H1 (cell line): ENCODE data around the gene CRADD. TPM values are rescaled to one million over a fixed set of nuclear protein-coding genes. Genes with fewer than 3 reads are reported as not detected.

Source experiments
- CTCF ChIA-PET: fragments of 300-600 bp; sonication (Branson Sonifier 250); formaldehyde crosslinking; loops from one replicate; lab custom pipeline; 2021; ENCODE audit not compliant: partially characterized antibody; lab: Charles Lee
- POLR2A ChIA-PET: fragments of 300-600 bp; sonication (Branson Sonifier 250); formaldehyde crosslinking; loops from one replicate; lab custom pipeline; 2021; ENCODE audit warnings: inconsistent platforms; ENCODE audit not compliant: partially characterized antibody; lab: Charles Lee
- DNase-seq, 2 experiments: peaks; one replicate each; pipeline versions ENCODE4 v3.0.0 to v3.0.0-alpha.2; 2010 to 2022; ENCODE audit warnings: low spot score in 2 of 2, low read depth in 1 of 2, mixed read lengths in 1 of 2
- FAIRE-seq: peaks from 2 replicates; lab custom pipeline; 2011; peaks lifted over from hg19 to GRCh38; lab: Jason Lieb, UNC
- H2AFZ ChIP-seq: 2 replicates; pipeline ENCODE4 v1.8.1; 2012; ENCODE audit warnings: low read length, inconsistent platforms
- H2AK5ac ChIP-seq: 2 replicates; pipeline ENCODE4 v1.6.1; 2013; ENCODE audit warnings: low read depth, low read length
- H2BK120ac ChIP-seq: replicated peaks from 2 replicates; pipeline ENCODE3; 2013; ENCODE audit warnings: low read depth, low read length, inconsistent platforms
- H2BK12ac ChIP-seq: 2 replicates; pipeline ENCODE4 v1.6.1; 2013; ENCODE audit warnings: low read depth, low read length
- H2BK15ac ChIP-seq: 2 replicates; pipeline ENCODE4 v1.6.1; 2013; ENCODE audit warnings: low read length
- H2BK20ac ChIP-seq: 2 replicates; pipeline ENCODE4 v1.6.1; 2013; ENCODE audit warnings: low read length
- H2BK5ac ChIP-seq: 2 replicates; pipeline ENCODE4 v1.6.1; 2013; ENCODE audit warnings: low read depth, low read length
- H3K14ac ChIP-seq: 2 replicates; pipeline ENCODE4 v1.6.1; 2013; ENCODE audit warnings: inconsistent platforms; ENCODE audit not compliant: insufficient read length
- H3K18ac ChIP-seq: 2 replicates; pipeline ENCODE4 v1.6.1; 2013; ENCODE audit warnings: low read length; ENCODE audit errors: extremely low read depth
- H3K23ac ChIP-seq: 2 replicates; pipeline ENCODE4 v1.6.1; 2013; ENCODE audit warnings: inconsistent platforms; ENCODE audit not compliant: insufficient read length
- H3K23me2 ChIP-seq: 2 replicates; pipeline ENCODE4 v1.6.1; 2013; ENCODE audit warnings: low read depth, low read length
- H3K27ac ChIP-seq: 2 replicates; pipeline ENCODE4 v1.6.1; 2011; ENCODE audit warnings: low read depth, low read length, inconsistent platforms
- H3K27me3 ChIP-seq, 4 experiments: replicated peaks in 1 of 4; 1 replicate in 1 of 4; 2 replicates in 3 of 4; pipeline versions ENCODE4 v1.6.1 to v1.8.1; 2011 to 2013; ENCODE audit warnings: low read length in 3 of 4, mild to moderate bottlenecking in 3 of 4, inconsistent platforms in 2 of 4, mixed read lengths in 2 of 4, moderate library complexity in 1 of 4; ENCODE audit not compliant: control insufficient read depth in 3 of 4, insufficient read depth in 3 of 4; ENCODE audit errors: extremely low read depth in 1 of 4
- H3K36me3 ChIP-seq, 4 experiments: 2 replicates each; pipeline versions ENCODE4 v1.6.1 to v1.8.1; 2011 to 2013; ENCODE audit warnings: mild to moderate bottlenecking in 4 of 4, low read length in 3 of 4, moderate library complexity in 2 of 4, control low read depth in 1 of 4, inconsistent platforms in 1 of 4; ENCODE audit not compliant: insufficient read depth in 4 of 4, control insufficient read depth in 2 of 4
- H3K4ac ChIP-seq: replicated peaks from 2 replicates; pipeline ENCODE3; 2013; ENCODE audit warnings: low read length, low read depth, mixed read lengths, inconsistent platforms; ENCODE audit not compliant: insufficient read length
- H3K4me1 ChIP-seq, 4 experiments: replicated peaks in 1 of 4; 1 replicate in 1 of 4; 2 replicates in 3 of 4; pipeline versions ENCODE4 v1.6.1 to v1.8.1; 2011 to 2013; ENCODE audit warnings: low read length in 3 of 4, inconsistent platforms in 2 of 4, mixed read lengths in 1 of 4; ENCODE audit not compliant: insufficient read depth in 4 of 4, control insufficient read depth in 3 of 4
- H3K4me2 ChIP-seq, 2 experiments: 2 replicates each; pipeline versions ENCODE4 v1.6.1 to v1.8.1; 2011 to 2013; ENCODE audit warnings: low read depth in 2 of 2, low read length in 2 of 2, control low read depth in 1 of 2, inconsistent platforms in 1 of 2, mild to moderate bottlenecking in 1 of 2; ENCODE audit not compliant: insufficient read depth in 1 of 2
- H3K4me3 ChIP-seq, 4 experiments: fragments of 200-600, 300-600 bp in 1 of 4; sonication (generic), shearing (Covaris generic), sonication (Bioruptor Twin) in 1 of 4; 2 replicates each; pipeline versions ENCODE4 v1.5.1 to v1.8.1; 2011 to 2016; ENCODE audit warnings: low read length in 4 of 4, low read depth in 3 of 4, control low read depth in 2 of 4, inconsistent platforms in 2 of 4, mild to moderate bottlenecking in 2 of 4, mixed read lengths in 1 of 4, moderate library complexity in 1 of 4; ENCODE audit not compliant: insufficient read depth in 2 of 4; ENCODE audit errors: extremely low read depth in 1 of 4
- H3K56ac ChIP-seq: replicated peaks from 2 replicates; pipeline ENCODE3; 2013; ENCODE audit warnings: low read depth, mild to moderate bottlenecking, mixed read lengths, low read length, inconsistent platforms; ENCODE audit not compliant: insufficient read length
- H3K79me1 ChIP-seq: 2 replicates; pipeline ENCODE4 v1.6.1; 2013; ENCODE audit warnings: low read depth, low read length, control low read depth
- H3K79me2 ChIP-seq, 2 experiments: 2 replicates each; pipeline versions ENCODE4 v1.6.1 to v1.8.1; 2012 to 2013; ENCODE audit warnings: low read length in 2 of 2, mild to moderate bottlenecking in 2 of 2, inconsistent platforms in 1 of 2; ENCODE audit not compliant: insufficient read depth in 2 of 2, control insufficient read depth in 1 of 2
- H3K9ac ChIP-seq, 4 experiments: replicated peaks in 1 of 4; 1 replicate in 1 of 4; 2 replicates in 3 of 4; pipeline versions ENCODE4 v1.6.1 to v1.8.1; 2011 to 2013; ENCODE audit warnings: low read depth in 3 of 4, low read length in 3 of 4, control low read depth in 2 of 4, mild to moderate bottlenecking in 2 of 4, moderate library complexity in 2 of 4, inconsistent platforms in 1 of 4; ENCODE audit errors: extremely low read depth in 1 of 4
- H3K9me3 ChIP-seq, 2 experiments: 2 replicates each; pipeline versions ENCODE4 v1.6.1 to v1.8.1; 2012 to 2013; ENCODE audit warnings: mild to moderate bottlenecking in 2 of 2, moderate library complexity in 2 of 2, control low read depth in 1 of 2, inconsistent platforms in 1 of 2, low read depth in 1 of 2, low read length in 1 of 2, mixed read lengths in 1 of 2; ENCODE audit not compliant: insufficient read depth in 2 of 2
- H4K20me1 ChIP-seq, 2 experiments: replicated peaks in 1 of 2; 2 replicates each; pipeline versions ENCODE3 to v1.8.1; 2011 to 2013; ENCODE audit warnings: inconsistent platforms in 2 of 2, low read length in 2 of 2, mild to moderate bottlenecking in 1 of 2; ENCODE audit not compliant: insufficient read depth in 2 of 2, control insufficient read depth in 1 of 2
- H4K5ac ChIP-seq: 2 replicates; pipeline ENCODE4 v1.6.1; 2013; ENCODE audit warnings: low read length, low read depth, mixed read lengths, inconsistent platforms; ENCODE audit not compliant: insufficient read length
- H4K8ac ChIP-seq: 2 replicates; pipeline ENCODE4 v1.8.0; 2013; ENCODE audit warnings: mild to moderate bottlenecking, moderate library complexity, low read length, inconsistent platforms; ENCODE audit not compliant: insufficient read depth; ENCODE audit errors: extremely low read depth
- H4K91ac ChIP-seq: replicated peaks from 2 replicates; pipeline ENCODE3; 2013; ENCODE audit warnings: low read length, mixed read lengths, inconsistent platforms; ENCODE audit not compliant: insufficient read length
- ASH2L ChIP-seq: fragments of 200-600, 300-600 bp; sonication (generic); IDR thresholded peaks from one replicate; pipeline ENCODE4 v1.7.1; 2017; ENCODE audit warnings: low read length
- FOSL1 ChIP-seq: IDR thresholded peaks from 2 replicates; pipeline ENCODE4 v1.6.1; 2011; ENCODE audit warnings: mild to moderate bottlenecking, low read depth, low read length, moderate library complexity; ENCODE audit not compliant: insufficient read depth
- HDAC6 ChIP-seq: IDR thresholded peaks from one replicate; pipeline ENCODE4 v1.7.1; 2012; ENCODE audit warnings: low read depth, mild to moderate bottlenecking, inconsistent platforms, low read length, moderate library complexity
- NANOG ChIP-seq: IDR thresholded peaks from 2 replicates; pipeline ENCODE4 v1.6.1; 2011; ENCODE audit warnings: low read length, low read depth, mild to moderate bottlenecking, inconsistent platforms; ENCODE audit not compliant: insufficient read depth, poor library complexity, severe bottlenecking
- SAP30 ChIP-seq: fragments of 300-600 bp; sonication (generic); IDR thresholded peaks from 2 replicates; pipeline ENCODE4 v1.7.1; 2012; ENCODE audit warnings: low read length, moderate library complexity, mild to moderate bottlenecking, inconsistent platforms; ENCODE audit not compliant: insufficient read depth, insufficient replicate concordance
- TEAD4 ChIP-seq: IDR thresholded peaks from 2 replicates; pipeline ENCODE4 v1.6.1; 2012; ENCODE audit warnings: low read depth, low read length, inconsistent platforms, mixed read lengths
- YY1 ChIP-seq: IDR thresholded peaks from 2 replicates; pipeline ENCODE4 v1.6.1; 2011; ENCODE audit warnings: low read depth, mild to moderate bottlenecking, low read length
- WGBS, 2 experiments: shearing (Covaris generic) in 1 of 2; methylation state at CpG; one replicate each; pipeline versions ENCODE4 v1.1.6 to v1.1.7; 2013 to 2015; ENCODE audit warnings: low lambda C conversion rate in 2 of 2, mixed read lengths in 2 of 2, inconsistent platforms in 1 of 2, low coverage in 1 of 2, missing lambda C conversion rate in 1 of 2; ENCODE audit not compliant: insufficient replicate concordance in 2 of 2, insufficient coverage in 1 of 2, insufficient read length in 1 of 2; ENCODE audit errors: extremely low coverage in 1 of 2, missing lambda C conversion rate in 1 of 2; 5-methylcytosine and 5-hydroxymethylcytosine counted together
- polyA plus RNA-seq, 7 experiments: library from polyadenylated mRNA; depleted of rRNA in 3 of 7; stranded (reverse) in 5 of 7; unstranded in 2 of 7; fragments of >200 nt in 5 of 7; fragments of 200-250 nt in 2 of 7; gene quantifications; 1 replicate in 5 of 7; 2 replicates in 1 of 7; 4 replicates in 1 of 7; pipeline versions ENCODE4 v1.2.1 to v1.2.3, GENCODE V29; 2011 to 2013; ENCODE audit warnings: missing spikeins in 2 of 7, mixed read lengths in 2 of 7
- total RNA-seq: library from RNA; stranded (reverse); fragmentation: NEBNext Ultra II Directional; extraction: Animal tissue kit (Norgen Biotek cat#: 25700); gene quantifications from 2 replicates; pipeline ENCODE4 v1.2.1, GENCODE V29; 2021

Gene CRADD
- total and polyA plus RNA-seq, 2 of the 8 experiments (the other 6 are each of a cell fraction or from before 2014, with no cell fraction given) = 8.1 to 15.4 TPM

DNA sequence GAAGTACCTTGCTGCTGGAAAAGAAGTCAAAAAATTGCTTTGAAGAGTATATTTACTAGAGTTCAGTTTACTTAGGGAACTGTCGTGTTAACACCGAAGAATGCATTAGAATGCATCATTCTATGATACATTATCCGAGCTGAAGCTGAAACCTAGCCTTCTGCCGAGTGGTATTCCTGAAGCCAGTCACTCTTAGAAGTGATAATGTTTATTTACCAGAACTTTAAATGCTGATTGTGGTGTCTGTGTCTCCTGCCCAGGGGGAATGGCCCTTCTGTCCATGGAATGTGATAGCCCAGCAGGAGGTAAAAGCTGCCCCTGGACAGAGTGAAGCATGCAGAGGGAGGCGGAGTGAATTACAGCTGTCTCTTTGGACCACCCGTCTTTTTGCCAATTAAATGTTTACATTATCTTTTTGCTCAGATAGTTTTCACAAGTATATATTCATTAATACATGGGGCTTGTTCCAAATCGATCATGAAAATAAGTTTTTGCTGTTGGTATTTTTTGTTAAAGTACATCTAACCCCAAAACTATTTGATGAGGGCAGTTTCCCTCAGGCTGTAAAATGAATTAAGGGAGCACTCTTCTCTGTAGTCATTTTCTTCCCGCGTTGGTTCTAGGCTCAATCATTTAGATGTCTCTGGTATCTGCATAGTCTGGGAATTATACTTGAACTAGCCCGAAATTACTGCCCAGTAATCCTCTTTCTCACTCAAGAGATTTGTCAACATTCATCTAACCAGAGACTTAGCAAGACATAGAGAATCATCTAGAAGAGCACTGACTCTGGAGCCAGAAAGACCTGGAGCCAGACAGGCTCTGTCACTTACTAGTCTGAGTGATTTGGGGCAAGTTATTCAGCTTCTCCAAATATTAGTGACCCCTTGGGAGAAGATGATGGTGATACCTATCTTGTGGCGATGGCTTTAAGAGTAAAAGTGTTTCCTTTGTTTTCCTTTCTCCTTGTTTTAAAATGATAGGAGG is 147.6 kb downstream of the CRADD start:
- CTCF ChIA-PET = interaction anchor here (0.6 to 2.3 kb wide), 10 partner anchors 11 to 277 kb away, joined by 3 to 14 read pairs (median 4); no protein-coding TSS in a partner anchor
- H3K4me2 ChIP-seq = peak overlapping the region; percentile 32 to 38; a peak in 3 of 4 replicates
- peak; percentile 85 for FAIRE-seq

More for the DNA sequence above, 147.6 kb downstream of the CRADD start:
- TF ChIP-seq TEAD4 = peak; percentile 95
- TF ChIP-seq NANOG = peak; percentile 80
- TF ChIP-seq SAP30 = no peak
- TF ChIP-seq YY1 = no peak
- no peak for TF ChIP-seq ASH2L
- TF ChIP-seq FOSL1 = no peak
- no peak for TF ChIP-seq HDAC6
- Histone ChIP-seq H2AFZ (no peak overlapping the region), H2AK5ac (no peak overlapping the region), H3K23me2 (no peaks in the 10 kb centered on the region), H2BK20ac (no peak overlapping the region), H3K79me1 (no peaks in the 10 kb centered on the region), H4K20me1 (no peaks in the 10 kb centered on the region), H3K27me3 (no peaks in the 10 kb centered on the region; a peak in 1 of 7 replicates), H2BK120ac (no peak overlapping the region), H2BK5ac (no peak overlapping the region; the same call in 1 of the 2 replicates), H3K36me3 (no peaks in the 10 kb centered on the region), H3K4ac (no peak overlapping the region), H2BK15ac (no peak overlapping the region), H3K23ac (no peak overlapping the region), H3K14ac (no peak overlapping the region), H3K9ac (no peak overlapping the region), H3K18ac (no peak overlapping the region), H4K8ac (no peak overlapping the region), H4K91ac (no peak overlapping the region), H3K27ac (no peak overlapping the region), H3K9me3 (no peaks in the 10 kb centered on the region), H4K5ac (no peak overlapping the region), H2BK12ac (no peak overlapping the region), H3K4me1 (peaks cover 2 to 10% (median 6%) of the 10 kb centered on the region in 4 experiments; a peak in 5 of 7 replicates), H3K56ac (no peak overlapping the region), H3K79me2 (no peaks in the 10 kb centered on the region), H3K4me3 (peak overlapping the region in 1 of 4 experiments; percentile 24; a peak in 1 of 8 replicates)
- POLR2A ChIA-PET = no interaction called here
- 61% methylated on average over 11 of the region's 11 CpGs; no CpG with 5 or more reads in 1 of the 2 experiments for WGBS, 2 experiments
- DNase-seq = peak in 1 of 2 experiments; percentile 36
